Measurements from ENCODE around the gene FABP1.

FABP1 gene

DNA sequence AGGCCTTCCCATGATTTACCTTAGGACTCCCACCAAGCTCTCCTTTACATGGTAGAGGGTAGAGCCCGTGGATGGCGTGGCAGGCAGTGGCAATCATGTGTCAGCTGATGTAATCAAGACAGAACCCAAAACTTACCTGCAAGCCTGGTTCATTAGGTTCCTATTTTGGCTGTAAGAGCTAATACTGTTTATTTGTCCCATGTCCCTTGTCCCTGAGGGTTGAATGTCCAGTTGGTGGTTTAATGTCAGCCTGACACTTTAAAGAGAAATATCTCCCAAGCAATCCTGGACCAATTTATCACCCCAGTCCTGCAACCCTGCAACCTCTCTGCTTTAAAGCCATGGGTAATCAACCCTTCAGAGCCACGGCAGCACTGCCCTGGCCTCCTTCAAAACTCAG lies 6.0 kb upstream of the FABP1 start:
- no peak for DNase-seq

DNA sequence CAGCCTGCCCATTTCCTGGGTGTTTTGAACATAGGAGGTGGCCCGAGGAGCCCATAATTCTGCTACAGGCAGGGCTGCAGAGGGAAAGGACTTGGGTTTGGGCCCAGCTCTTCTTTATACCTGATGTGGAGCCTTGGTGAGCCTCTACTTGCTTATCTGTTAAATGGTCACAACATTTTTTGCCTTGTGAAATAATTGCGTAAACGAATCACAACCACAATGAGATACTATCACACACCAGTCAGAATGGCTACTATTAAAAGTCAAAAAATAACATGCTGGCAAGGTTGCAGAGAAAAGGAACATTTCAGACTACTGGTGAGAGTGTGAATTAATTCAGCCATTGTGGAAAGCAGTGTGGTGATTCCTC lies 4.1 kb upstream of the FABP1 start:
- no peak for DNase-seq

DNA sequence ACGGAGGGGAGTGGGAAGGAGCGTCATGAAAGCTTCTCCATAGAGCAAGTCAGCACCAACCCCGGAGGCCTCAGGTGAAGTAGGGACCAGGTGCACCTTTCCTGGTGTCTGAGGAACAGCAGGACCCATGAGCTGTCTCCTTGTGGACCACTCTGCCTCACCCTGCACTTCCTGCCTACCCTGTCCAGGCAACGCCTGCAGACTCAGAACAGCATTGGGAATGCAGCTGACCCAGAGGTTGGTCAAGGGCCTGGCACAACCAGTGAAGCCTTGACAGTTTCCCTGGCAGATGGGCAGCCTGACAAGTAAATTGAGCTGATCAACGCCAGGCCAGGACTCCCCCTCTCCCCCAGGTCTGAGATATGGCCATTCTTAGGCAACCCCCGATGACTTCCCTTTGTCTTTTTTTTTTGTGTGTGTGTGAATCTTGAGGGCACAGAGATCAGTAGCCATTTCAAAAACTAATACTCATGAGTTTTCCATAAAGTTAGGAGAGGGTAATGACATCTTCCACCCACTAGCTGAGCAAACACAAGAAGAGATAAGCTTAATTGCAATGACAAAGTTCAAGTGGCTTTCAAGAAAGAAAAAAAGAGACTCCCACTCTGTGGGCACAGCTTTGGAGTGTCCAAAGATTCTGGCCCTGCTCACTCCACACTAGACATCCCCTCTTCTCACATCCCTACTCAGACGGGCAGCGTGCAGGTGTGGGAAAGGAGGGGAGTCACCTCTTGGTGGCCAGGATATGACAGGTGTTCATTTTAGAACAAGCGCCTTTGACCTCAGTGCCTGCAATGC lies 3.5 kb upstream of the FABP1 start:
- no peak for DNase-seq

DNA sequence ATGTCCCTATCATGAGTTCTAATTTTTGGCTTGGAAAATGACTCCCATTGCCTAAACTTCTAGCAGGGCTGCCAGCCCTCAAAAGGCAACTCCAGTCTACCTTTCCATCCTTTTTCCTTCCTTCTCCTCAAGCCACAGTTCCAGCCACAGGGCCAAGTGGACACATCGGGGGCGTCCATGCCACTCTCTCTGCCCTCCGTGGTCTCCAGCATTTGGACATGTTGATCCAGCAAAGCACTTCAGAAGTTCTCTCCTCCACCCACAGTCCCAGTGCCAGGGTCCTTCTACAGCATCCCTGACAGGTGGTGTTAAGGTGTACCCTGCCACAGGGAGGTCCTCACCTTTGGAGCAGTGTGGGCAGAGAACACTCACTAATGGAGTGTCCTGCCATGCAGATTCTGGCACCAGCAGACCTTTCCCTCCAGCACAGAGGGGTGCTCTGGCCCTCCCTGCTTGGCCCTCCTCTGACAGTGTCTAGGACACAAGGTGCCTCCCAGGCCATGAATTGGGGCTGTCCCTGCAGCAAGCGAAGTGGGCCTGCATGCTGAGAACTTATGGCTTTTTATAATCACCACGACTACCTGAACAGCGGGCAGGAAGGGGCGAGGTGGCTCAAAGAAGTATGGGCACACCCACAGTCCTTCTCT lies 1.6 kb upstream of the FABP1 start:
- no peak for DNase-seq

DNA sequence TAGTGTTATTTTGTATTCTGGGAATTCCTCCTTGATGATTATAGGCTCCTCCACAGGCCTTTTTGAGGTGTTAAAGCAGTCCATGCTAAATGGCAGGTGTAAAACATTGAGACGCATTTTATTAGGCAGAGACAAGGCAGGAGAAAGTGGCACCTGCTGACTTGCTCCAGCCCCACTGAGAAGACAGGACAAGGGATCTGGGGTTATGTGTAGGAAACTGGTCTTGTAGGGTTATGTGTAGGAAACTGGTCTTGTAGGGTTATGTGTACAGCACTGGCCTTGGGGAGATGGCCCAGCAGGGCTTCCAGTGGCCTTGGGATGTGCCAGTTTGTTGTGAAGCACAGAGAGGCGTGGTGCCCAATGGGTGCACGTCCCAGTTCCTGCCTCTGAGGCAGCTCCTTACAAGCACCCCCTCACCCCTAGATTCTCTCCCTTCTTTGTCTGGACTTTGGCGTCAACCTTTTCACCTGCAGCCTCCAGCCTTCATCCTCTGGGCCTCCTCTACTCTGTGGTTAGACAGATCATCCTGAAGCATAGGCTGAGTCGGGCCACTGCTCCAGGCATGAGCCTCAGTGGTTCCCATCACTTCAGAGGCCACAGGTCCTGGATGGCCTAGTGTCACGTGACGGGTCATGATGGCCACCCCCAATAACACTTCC lies 921 bp upstream of the FABP1 start:
- no peak for DNase-seq

DNA sequence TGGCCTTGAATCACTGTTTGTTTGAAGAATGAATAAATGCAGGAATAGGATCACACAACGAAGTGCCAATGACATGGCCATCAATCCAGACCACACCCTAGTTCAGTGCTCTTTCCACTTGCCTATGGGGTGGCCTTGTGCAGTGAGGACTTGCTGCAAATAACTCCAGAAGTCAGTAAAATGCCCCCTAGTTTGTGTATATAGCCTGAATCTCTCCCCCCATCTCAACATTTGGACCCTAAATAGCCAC lies 299 bp downstream of the FABP1 start:
- no peak for DNase-seq

DNA sequence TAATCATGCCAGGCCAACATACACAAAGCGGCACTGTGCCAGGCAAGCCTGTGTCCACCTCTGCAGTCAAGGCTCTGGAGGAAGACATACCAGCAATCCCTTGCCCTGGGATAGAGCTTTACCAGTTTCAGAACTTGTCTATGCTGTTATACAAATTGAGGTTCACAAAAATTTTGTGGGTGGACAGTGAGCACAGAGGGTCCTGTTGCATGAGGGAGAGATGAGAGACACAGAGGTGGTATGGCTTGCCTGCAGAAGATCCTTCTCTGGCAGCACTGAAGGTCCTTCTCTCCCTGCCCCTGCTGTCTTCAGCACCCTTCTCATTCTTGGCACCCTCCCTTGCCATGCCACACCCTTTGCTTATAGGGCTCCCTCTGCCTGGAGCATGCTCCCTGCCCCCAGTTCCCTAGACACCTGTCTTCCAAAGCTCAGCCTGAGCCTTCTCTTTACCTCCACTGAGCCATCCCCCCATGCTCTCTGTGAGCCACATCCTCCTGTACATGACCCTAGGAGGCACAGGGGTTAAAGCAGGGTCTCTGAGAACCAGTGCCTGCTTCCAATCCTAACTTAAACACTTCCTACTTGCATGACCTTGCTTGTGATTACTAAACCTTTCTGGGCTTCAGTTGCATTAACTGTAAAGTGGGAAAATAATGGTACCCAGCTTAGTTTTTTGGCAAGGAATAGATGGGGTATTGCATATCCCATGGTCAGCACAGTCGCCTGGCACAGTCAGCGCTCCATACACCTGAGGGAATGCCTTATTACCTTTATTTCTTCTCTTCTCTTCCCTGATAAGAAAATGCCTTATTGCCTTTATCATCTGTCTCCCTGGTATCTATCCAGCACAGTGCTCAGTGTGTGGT lies 857 bp downstream of the FABP1 start:
- DNase-seq: no peak

DNA sequence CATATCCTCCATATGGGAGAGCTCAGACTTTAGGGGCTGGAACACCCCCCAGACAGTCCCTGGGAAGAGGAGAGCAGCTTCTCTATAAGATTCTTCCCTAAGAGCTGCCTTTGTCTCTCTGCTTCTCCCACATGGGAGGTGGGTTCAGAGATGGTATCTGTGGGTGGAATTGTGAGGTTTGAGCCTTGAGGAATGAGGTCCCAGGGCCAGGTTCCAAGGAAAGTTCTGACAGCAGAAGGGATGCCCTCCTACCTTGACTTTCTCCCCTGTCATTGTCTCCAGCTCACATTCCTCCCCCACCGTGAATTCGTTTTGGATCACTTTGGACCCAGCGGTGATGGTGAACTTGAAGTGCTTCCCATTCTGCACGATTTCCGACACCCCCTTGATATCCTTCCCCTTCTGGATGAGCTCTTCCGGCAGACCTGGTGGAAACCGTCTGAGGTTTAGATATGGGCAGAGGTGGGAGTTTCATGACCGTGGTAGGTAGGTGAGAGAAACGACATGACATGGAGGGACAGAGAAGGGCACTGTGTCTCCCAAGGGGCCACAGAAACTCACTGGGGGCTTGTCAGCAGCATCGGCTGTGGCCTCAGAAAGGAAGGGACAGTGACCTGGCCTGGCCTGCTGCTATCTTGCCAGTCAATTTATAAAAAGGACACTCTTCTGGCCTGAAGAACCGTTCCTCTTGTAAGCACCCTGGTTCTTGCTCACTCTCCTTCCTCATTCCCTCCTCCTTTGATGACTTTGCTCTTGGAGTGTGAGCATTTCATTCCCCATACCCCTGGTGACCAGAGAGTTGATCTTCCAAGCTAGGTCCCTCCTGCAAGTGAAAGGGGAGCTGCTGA lies 1.7 kb downstream of the FABP1 start:
- no peak for DNase-seq

DNA sequence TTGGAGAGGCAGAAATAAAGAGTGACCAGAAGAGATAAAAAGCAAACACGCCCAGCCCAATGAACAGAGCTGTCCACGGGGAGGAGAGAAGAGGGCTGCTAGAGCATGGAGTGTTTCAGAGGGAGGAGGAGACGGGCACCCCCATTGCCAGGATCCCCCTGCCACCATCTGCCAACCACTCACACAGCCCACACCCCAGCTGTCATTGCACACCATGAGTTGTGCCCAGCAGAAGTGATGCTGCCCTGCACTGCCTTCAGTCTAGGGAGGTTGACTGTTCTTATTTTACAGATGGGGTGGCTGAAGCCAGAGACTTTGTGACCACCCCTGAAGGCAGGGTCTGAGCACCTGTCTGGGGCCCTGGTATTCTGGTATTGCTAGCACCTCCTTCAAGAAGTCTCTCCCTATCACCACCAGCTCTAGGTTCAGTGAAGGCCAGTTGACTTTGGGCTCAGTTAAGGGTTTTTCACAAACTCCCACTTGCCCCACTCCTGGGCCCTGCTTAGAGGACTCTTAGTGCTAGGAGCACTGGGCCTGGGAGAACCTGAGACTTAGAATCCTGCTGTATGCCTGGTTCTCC lies 2.4 kb downstream of the FABP1 start:
- no peak for DNase-seq

DNA sequence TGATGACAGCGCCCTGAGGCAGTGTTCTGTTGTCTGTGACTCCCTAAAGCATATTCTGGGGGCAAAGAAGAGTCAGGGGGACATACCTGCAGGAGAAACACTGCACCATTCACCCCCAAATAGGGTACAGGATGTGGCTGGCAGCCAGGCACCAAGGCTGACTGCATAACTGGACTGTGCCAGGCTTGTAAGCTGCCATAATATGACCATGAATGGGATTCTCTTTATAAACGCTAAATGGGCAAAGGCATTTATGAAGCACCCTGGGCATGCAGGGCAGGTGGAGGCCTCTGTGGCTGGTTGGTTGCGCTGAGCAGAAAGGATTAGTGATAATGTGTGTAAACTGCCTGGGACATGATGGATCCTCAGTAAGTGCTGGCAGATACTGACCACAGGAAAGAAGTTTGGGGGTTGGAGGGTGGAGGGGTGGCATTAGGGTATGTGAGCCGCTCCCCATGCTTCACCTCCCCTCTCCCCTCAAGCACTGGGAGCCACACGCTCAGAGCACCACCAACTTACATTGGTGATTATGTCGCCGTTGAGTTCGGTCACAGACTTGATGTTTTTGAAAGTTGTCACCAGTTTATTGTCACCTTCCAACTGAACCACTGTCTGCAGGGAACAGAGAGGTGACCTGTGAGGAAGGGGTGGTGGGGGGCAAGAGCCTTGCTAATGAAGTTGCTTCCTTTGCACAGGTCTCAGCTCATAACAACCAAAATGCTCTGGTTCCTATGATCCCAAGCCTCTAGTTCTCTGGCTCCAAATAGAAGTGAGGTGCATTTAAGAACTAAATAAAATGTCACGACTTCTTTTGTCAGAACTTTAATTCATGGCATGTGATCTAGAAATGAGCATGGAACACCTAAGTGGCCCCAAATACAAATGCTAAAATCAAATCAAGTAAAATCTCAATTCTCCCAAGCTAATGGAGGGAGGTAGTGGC lies 3.6 kb downstream of the FABP1 start:
- no peak for DNase-seq

DNA sequence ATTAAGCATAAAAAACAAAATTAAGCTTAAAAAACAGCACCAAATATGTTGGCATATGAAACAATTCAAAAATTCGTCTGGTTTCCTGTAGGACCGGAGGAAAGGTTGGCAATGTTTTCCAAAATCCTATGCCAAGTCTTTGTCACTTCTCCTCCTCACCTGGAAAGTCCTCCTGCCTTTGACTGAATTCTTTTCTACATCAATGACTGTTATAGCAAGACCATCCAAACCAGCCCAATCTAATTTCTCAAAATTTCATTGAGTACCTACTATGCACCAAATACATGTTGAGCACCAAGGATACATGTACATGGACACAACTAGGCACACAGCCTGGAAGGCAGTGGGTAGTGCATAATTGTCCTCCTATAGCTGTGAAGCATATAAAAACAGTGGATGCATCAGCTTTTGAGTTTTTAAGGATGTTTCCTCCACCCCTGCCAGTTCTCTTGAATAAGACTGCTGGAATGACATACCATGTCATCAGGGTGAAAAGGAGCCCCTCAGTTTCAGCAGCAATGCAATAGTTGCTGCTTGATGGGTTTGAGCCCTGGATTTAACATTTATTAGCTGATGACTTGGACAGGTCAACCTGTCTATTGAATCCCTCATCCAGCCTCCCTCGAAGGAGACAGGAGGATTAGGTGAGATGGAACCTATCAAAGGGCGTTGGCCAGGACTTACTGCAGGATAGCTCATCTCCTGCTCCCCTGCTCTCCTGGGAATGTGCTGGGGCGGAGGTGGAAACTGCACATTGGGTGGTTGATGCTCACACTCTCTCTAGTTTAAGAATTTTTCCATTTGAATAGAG lies 4.5 kb downstream of the FABP1 start:
- no peak for DNase-seq

DNA sequence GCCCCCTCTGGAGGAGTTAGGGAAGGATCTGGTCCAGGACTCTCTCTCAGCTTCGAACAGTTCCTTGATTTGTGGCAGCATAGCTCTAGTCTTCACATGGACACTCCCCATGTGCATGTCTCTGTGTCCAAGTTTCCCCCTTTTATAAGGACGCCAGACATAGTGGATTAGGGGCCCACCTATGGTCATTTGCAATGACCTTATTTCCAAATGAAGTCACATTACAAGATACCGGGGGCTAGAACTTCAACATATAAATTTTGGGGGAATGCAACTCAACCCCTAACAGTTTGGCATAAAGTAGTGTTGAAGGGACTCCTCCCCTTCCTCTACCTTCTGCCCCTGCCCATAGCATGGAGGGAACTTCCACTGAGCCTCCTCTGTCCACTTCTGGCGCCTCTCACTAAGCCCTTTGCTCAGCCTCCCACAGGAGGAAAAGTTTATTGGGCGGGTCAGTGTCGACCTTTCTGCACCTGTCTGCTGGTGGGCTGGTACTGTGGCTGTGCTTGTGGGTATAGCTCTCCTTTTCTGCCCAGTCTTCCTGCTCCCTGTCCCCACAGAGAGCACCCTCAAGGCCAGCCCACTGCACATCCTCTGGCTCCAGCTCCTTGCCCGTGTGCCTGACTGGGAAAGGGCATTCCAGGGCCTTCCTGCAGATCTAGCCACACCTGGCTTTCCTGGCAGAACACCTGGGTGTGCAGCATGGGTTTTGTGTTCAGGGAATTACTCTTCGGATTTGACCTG lies 5.5 kb downstream of the FABP1 start:
- no peak for DNase-seq

DNA sequence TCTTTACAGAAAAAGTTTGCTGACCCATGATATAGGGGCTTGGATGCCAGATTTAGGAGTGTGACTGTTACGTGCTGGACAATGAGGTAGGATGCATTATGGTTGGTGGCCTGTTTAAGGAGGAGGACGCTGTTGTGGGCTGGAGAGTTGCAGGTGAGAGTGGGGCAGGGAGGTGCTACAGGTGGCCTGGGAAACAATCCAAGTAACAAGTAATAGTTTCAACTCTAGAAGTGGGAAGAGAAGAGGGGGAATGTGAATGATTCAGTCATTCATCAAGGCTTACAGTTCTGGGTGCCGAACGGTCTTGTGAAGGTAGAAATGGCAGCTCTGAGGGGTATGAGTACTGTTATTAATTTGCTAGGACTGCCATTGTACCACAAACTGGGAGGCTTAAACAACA lies 6.2 kb downstream of the FABP1 start:
- no peak for DNase-seq

DNA sequence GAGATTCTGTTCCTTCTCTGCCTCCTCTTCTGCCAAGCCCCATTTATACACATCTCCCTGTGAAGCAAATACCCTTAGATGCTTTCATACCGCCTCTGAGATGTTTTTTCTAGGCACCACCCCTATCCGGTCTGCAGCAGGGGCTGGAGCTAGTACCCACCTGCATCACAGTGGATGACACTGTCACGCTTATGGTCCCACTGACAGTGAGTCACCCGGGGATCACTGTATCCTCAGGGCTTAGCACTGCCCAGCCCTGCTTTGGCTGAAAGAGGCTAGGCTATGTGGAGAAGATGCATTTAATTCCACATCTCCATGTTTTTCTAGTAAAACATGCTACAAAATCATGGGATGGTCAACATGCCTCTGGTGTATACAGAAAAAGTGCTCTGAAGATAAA lies 9.9 kb downstream of the FABP1 start:
- no peak for DNase-seq

DNA sequence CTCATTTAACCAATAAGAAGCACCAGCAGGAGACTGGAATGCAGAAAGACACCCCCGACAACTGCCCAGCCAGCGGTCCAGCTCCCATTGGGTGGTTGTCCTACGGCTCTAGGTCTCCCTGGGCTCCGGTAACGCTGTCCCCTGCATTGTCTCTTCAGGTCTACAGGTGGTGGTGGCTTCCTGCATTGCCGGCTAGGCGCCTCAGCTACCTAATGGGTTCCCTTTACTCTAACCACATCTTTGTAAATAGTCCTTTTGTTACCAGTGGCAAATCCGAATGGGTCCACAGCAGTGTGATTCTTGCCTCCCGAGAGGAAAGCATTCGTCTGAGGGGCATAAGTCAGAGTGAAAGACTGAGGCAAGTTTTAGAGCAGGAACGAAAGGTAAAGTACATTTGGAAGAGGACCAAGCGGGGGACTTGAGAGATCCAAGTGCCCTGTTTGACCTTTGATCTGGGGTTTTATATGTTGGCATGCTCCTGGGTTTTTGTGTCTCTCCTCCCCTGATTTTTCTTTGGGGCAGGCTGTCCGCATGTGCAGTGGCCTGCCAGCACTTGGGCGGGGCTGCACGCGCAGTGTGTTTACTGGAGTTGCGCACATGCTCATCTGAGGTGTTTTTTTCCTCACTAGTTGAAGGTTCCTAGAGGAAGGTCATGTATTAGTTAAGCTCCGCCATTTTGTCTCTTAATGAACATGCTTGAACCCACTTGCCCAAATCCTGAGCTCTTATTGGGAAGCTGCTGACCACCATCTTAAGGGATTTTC lies 11.0 kb downstream of the FABP1 start:
- no peak for DNase-seq

DNA sequence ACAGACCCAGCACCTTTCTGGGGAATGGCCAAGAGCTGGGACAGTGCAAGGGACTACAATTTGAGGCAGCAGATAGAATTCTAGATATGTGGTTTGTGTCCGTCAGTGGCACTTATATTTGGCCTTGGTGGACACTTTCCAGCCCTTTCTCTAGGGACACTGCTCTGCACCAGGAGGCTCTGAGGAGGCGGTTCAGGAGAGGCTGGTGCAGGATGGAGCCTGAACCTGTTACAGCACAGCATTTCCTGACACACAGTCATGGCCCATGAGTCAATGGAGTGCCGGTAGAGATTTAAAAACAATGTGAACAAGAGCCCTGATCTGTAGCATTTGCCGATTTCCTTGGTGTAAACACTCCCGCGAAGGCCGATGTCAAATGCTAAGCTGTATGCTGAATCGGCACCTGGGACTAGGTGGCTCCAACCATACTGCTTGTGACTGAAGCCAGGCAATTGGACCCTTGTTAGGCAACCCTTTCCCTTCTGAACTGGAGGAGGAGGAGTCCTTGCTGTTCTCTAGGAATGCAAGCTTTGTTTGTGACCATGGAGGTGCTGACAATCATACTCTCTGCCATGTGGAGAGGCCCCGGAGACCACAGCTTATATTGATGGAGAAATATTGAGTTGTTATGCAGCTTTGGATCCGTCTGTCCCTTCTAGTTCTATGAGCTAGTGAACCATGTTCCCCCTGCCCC lies 11.9 kb downstream of the FABP1 start:
- DNase-seq: no peak

DNA sequence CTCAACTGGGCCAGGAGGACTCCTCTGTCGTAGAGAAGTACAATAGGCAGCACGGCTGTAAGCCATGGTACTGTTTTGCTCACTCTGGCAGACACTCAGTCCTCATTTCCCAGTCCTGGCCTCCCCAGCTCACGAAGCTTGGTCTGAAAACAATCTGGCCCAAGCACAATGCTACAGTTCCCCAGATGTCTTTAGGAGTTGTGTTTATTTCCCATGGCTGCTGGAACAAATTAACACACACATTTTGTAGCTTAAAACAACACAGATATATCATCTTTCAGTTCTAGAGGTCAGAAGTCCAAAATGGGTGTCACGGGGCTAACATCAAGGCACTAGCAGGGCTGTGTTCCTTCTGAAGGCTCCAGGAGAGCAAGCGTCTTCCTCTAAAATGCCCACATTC lies 13.0 kb downstream of the FABP1 start:
- DNase-seq: no peak

DNA sequence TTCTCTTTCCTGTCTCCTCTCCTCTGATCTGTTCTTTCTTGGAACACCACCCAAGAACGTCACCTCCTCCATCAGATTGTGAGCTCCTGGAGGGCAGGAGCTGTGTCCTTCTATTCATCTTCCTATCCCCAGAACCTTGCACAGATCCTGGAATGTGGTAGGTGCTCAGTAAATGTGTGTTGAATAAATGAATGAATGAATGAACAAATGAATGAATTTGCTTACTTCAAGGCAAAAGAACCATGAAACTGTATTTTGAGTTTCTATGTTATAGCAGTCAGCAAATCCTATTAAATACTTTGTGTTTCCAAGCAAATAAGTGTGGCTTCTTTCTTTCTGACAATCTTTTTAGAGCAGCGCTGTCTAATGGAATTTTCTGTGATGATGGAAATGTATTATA lies 14.8 kb downstream of the FABP1 start:
- DNase-seq: no peak
